T-helper 2 cell treated with Interferon-gamma antibody and Interleukin-4, amounts not matched to agents 5 μg/mL and 100 μg/mL, for 36 hours (primary cell): Measurements from ENCODE around the gene HMCN2.
A peak's percentile ranks its signal among the peaks of the same experiment; 100 is the strongest.

Experiments used
- DNase-seq: peaks from one replicate; pipeline ENCODE4 v3.0.0; 2021; ENCODE audit warnings: low spot score
- H3K27ac Mint-ChIP-seq: one replicate; pipeline ENCODE4 v1.8.0; 2021; ENCODE audit warnings: mild to moderate bottlenecking, mixed read lengths
- H3K27me3 Mint-ChIP-seq: one replicate; pipeline ENCODE4 v1.8.0; 2021; ENCODE audit warnings: low read depth, mixed read lengths
- H3K36me3 Mint-ChIP-seq: one replicate; pipeline ENCODE4 v1.8.0; 2021; ENCODE audit warnings: low read depth, mixed read lengths
- H3K4me1 Mint-ChIP-seq: one replicate; pipeline ENCODE4 v1.8.0; 2021; ENCODE audit warnings: low read depth, mixed read lengths
- H3K4me3 Mint-ChIP-seq: one replicate; pipeline ENCODE4 v1.8.0; 2022; ENCODE audit warnings: mild to moderate bottlenecking, moderate library complexity, mixed read lengths
- H3K9me3 Mint-ChIP-seq: one replicate; pipeline ENCODE4 v1.8.0; 2021; ENCODE audit warnings: mixed read lengths

The HMCN2 gene

GRCh38 chr9:130235558-130236435 is 29.8 kb upstream of the HMCN2 start:
- Mint-ChIP-seq H3K4me1 (peaks cover 15% of the 10 kb centered on the region), H3K9me3 (no peaks in the 10 kb centered on the region), H3K27ac (no peak overlapping the region), H3K4me3 (peak overlapping the region; percentile 26), H3K36me3 (no peaks in the 10 kb centered on the region), H3K27me3 (peaks cover 2% of the 10 kb centered on the region)
- peak; percentile 52 for DNase-seq

- Mint-ChIP-seq H3K4me3 (no peak overlapping the region), H3K4me1 (peaks cover 18% of the 10 kb centered on the region), H3K36me3 (no peaks in the 10 kb centered on the region), H3K9me3 (no peaks in the 10 kb centered on the region), H3K27ac (no peak overlapping the region), H3K27me3 (peaks cover 2% of the 10 kb centered on the region)
- DNase-seq = no peak
These were observed 29.0 kb upstream of the HMCN2 start for GRCh38 chr9:130236436-130236985.

GRCh38 chr9:130237076-130237475 is 28.5 kb upstream of the HMCN2 start:
- Mint-ChIP-seq H3K9me3 (no peaks in the 10 kb centered on the region), H3K4me3 (no peak overlapping the region), H3K27me3 (peaks cover 2% of the 10 kb centered on the region), H3K4me1 (peaks cover 18% of the 10 kb centered on the region), H3K36me3 (no peaks in the 10 kb centered on the region), H3K27ac (no peak overlapping the region)
- DNase-seq = no peak

DNA sequence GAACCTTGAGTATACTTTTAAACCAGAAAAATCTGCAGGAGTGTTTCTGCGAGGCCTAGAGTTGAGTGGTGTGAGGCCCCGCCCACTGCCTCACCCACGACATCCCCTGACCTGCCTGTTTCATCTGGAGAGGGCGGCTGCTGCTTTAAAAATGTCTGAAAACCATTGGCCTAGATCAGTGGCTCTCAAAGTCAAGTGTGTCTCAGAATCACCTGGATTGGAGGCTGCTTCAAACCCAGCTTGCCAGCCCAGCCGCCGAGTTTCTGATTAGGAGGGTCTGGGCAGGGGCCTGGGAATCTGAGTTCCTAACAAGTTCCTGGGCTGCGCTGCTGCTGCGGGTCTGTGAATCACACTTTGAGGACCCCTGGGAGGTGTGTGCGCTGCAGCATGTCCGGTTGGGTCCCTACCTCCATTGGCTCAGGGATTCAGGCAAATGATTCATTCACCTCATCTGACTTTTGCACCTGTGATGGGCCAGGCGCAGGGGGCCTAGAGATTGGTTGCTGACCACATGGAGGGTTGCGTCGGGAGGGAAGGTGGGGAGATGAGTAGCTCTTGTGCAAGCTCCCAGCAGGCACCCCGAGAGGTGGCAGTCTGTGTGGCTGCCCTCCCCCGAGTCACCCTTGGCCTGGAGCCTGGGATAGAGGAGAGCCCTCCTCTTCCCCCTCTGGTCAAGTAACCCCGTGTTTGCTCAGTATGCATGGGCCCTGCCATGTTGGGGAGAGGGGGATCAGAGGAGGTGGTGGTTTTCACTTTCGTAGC is 27.6 kb upstream of the HMCN2 start:
- no peak for DNase-seq
- no peak overlapping the region for H3K27ac Mint-ChIP-seq
- peaks cover 23% of the 10 kb centered on the region for H3K4me1 Mint-ChIP-seq
- H3K4me3 Mint-ChIP-seq = no peak overlapping the region
- H3K9me3 Mint-ChIP-seq = no peaks in the 10 kb centered on the region
- H3K36me3 Mint-ChIP-seq = no peaks in the 10 kb centered on the region
- H3K27me3 Mint-ChIP-seq = peaks cover 2% of the 10 kb centered on the region

- H3K4me1 Mint-ChIP-seq = peaks cover 24% of the 10 kb centered on the region
- DNase-seq = no peak
- no peak overlapping the region for H3K4me3 Mint-ChIP-seq
- no peaks in the 10 kb centered on the region for H3K9me3 Mint-ChIP-seq
- no peaks in the 10 kb centered on the region for H3K36me3 Mint-ChIP-seq
- no peak overlapping the region for H3K27ac Mint-ChIP-seq
- H3K27me3 Mint-ChIP-seq = peaks cover 2% of the 10 kb centered on the region
These were observed 26.2 kb upstream of the HMCN2 start for GRCh38 chr9:130239363-130239695.

- no peaks in the 10 kb centered on the region for H3K36me3 Mint-ChIP-seq
- H3K27ac Mint-ChIP-seq = no peak overlapping the region
- DNase-seq = peak; percentile 58
- peaks cover 24% of the 10 kb centered on the region for H3K4me1 Mint-ChIP-seq
- H3K4me3 Mint-ChIP-seq = no peak overlapping the region
- no peaks in the 10 kb centered on the region for H3K9me3 Mint-ChIP-seq
- peaks cover 2% of the 10 kb centered on the region for H3K27me3 Mint-ChIP-seq
These were observed 25.8 kb upstream of the HMCN2 start for GRCh38 chr9:130239741-130240241.

DNA sequence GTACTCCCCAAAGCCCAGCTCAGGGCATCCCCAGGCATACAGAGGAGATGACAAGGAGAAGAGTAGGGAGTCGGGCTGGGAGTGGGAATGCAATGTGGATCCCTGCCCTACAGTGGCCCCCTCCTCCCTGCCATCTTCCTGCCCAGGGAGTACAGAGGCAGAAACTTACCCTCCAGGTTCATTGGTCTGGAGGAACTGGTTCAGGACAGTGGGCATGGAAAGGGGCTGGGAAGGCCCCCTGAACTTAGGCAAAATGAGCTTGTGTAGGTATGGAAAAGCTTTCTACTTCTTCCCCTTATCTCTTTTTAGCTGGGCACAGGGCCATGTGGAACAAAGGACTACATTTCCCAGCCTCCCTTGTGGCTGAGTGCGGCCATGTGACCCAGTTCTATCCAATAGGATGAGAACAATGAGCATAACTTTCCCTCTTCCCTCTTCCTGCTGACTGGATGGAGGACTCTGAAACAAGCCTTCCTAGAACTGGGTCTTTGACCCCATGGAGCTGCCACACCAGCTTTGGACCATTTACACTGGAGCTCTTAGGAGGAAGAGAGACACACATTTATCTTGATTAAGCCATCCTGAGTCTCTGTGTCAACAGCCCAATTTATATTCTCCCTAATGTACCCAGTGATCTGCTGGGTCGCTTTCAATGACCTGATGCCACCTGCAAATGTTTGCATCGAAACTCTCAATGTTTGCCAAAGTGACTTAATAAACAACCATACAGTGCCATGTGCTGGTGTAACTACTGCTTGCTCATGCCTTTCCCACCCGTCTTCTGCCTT is 25.0 kb upstream of the HMCN2 start:
- H3K4me3 Mint-ChIP-seq = no peak overlapping the region
- DNase-seq = no peak
- peaks cover 24% of the 10 kb centered on the region for H3K4me1 Mint-ChIP-seq
- no peaks in the 10 kb centered on the region for H3K36me3 Mint-ChIP-seq
- peaks cover 2% of the 10 kb centered on the region for H3K27me3 Mint-ChIP-seq
- H3K9me3 Mint-ChIP-seq = no peaks in the 10 kb centered on the region
- peak overlapping the region; percentile 38 for H3K27ac Mint-ChIP-seq

GRCh38 chr9:130241198-130241535 is 24.4 kb upstream of the HMCN2 start:
- no peak overlapping the region for H3K4me3 Mint-ChIP-seq
- no peaks in the 10 kb centered on the region for H3K9me3 Mint-ChIP-seq
- H3K27me3 Mint-ChIP-seq = peaks cover 2% of the 10 kb centered on the region
- H3K27ac Mint-ChIP-seq = peak overlapping the region; percentile 38
- H3K36me3 Mint-ChIP-seq = no peaks in the 10 kb centered on the region
- H3K4me1 Mint-ChIP-seq = peaks cover 21% of the 10 kb centered on the region
- DNase-seq = no peak

- H3K27ac Mint-ChIP-seq = peak overlapping the region; percentile 75
- no peak for DNase-seq
These were observed 23.1 kb upstream of the HMCN2 start for GRCh38 chr9:130242270-130243014.

GRCh38 chr9:130243015-130243881 is 22.3 kb upstream of the HMCN2 start:
- Mint-ChIP-seq H3K4me3 (peak overlapping the region; percentile 54), H3K4me1 (peaks cover 21% of the 10 kb centered on the region), H3K9me3 (no peaks in the 10 kb centered on the region), H3K27me3 (peaks cover 2% of the 10 kb centered on the region), H3K27ac (peak overlapping the region; percentile 75), H3K36me3 (no peaks in the 10 kb centered on the region)
- DNase-seq = peak; percentile 73

More at GRCh38 chr9:130242270-130243014, 23.1 kb upstream of the HMCN2 start:
- Mint-ChIP-seq H3K4me3 (peak overlapping the region; percentile 54), H3K4me1 (peaks cover 21% of the 10 kb centered on the region), H3K36me3 (no peaks in the 10 kb centered on the region), H3K9me3 (no peaks in the 10 kb centered on the region), H3K27me3 (peaks cover 2% of the 10 kb centered on the region)

GRCh38 chr9:130243882-130244170 is 21.7 kb upstream of the HMCN2 start:
- peaks cover 21% of the 10 kb centered on the region for H3K4me1 Mint-ChIP-seq
- H3K4me3 Mint-ChIP-seq = no peak overlapping the region
- no peaks in the 10 kb centered on the region for H3K36me3 Mint-ChIP-seq
- no peak overlapping the region for H3K27ac Mint-ChIP-seq
- no peaks in the 10 kb centered on the region for H3K9me3 Mint-ChIP-seq
- peaks cover 5% of the 10 kb centered on the region for H3K27me3 Mint-ChIP-seq
- DNase-seq = no peak

DNA sequence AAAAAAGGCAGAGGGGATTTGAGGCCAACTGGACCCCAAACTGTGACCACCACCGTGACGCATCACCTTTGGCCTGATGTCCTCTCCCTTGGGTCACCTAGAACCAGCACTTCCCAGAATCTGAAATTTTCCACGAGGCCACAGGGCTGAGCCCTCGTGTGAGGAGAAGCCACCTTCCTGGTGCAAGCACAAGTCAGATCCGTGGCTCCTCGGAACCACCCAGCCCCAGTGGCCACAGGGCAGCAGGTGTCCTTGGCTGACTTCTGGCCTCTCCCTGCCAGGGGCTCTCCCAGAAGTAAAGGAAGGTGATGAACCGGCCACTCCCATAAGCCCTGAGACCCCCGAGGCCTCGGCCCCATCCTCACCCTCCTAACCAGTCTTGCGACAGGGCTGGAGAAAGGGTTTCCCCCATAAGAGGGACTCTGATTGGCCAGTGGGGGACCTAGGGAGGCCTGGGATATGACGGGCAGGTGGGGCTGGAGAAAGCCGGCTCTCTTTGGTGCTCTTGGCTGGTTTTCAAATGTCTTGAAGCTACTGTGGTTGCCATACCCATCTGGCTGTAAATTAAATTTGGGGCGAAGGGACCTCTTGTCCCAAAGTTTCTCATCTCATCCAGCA is 20.9 kb upstream of the HMCN2 start:
- Mint-ChIP-seq H3K27me3 (peaks cover 10% of the 10 kb centered on the region), H3K27ac (no peak overlapping the region), H3K36me3 (no peaks in the 10 kb centered on the region), H3K4me1 (peaks cover 19% of the 10 kb centered on the region), H3K9me3 (no peaks in the 10 kb centered on the region), H3K4me3 (no peak overlapping the region)
- DNase-seq = no peak
